SK-N-MC (cell line): ENCODE measurements around the gene PTGIS.

Experiments used
- DNase-seq: peaks from one replicate; pipeline ENCODE4 v3.0.0-alpha.2; 2011; ENCODE audit warnings: low read depth, low spot score
- H3K27ac ChIP-seq: fragments of 200-600 bp; sonication (generic); 2 replicates; pipeline ENCODE4 v1.5.1; 2016; ENCODE audit warnings: mixed run types
- H3K36me3 ChIP-seq: fragments of 200-600 bp; sonication (generic); 2 replicates; pipeline ENCODE4 v1.6.1; 2017; ENCODE audit warnings: antibody characterized with exemption, low read length, mixed read lengths; ENCODE audit not compliant: insufficient read depth
- H3K4me3 ChIP-seq: fragments of 200-600 bp; sonication (generic); 2 replicates; pipeline ENCODE4 v1.5.1; 2016
- H3K9ac ChIP-seq: fragments of 200-600 bp; sonication (generic); 2 replicates; pipeline ENCODE4 v1.8.0; 2017; ENCODE audit warnings: mixed run types, mixed read lengths; ENCODE audit not compliant: insufficient read length
- H3K9me3 ChIP-seq: fragments of 200-600 bp; sonication (generic); 2 replicates; pipeline ENCODE4 v1.6.1; 2017; ENCODE audit warnings: low read depth, mild to moderate bottlenecking, antibody characterized with exemption, low read length, moderate library complexity, mixed read lengths
- EZH2 ChIP-seq: fragments of 200-600 bp; sonication (generic); IDR thresholded peaks from one replicate; pipeline ENCODE4 v1.6.1; 2017; ENCODE audit warnings: antibody characterized with exemption
- FOXP2 ChIP-seq: optimal IDR thresholded peaks from 2 replicates; pipeline ENCODE3; 2011; ENCODE audit warnings: mild to moderate bottlenecking, moderate library complexity; ENCODE audit not compliant: insufficient read depth; ENCODE audit errors: extremely low read length, control extremely low read depth
- POLR2AphosphoS5 ChIP-seq: IDR thresholded peaks from 2 replicates; pipeline ENCODE4 v1.6.1; 2012; ENCODE audit warnings: mild to moderate bottlenecking, low read depth, low read length, borderline replicate concordance

PTGIS gene

DNA sequence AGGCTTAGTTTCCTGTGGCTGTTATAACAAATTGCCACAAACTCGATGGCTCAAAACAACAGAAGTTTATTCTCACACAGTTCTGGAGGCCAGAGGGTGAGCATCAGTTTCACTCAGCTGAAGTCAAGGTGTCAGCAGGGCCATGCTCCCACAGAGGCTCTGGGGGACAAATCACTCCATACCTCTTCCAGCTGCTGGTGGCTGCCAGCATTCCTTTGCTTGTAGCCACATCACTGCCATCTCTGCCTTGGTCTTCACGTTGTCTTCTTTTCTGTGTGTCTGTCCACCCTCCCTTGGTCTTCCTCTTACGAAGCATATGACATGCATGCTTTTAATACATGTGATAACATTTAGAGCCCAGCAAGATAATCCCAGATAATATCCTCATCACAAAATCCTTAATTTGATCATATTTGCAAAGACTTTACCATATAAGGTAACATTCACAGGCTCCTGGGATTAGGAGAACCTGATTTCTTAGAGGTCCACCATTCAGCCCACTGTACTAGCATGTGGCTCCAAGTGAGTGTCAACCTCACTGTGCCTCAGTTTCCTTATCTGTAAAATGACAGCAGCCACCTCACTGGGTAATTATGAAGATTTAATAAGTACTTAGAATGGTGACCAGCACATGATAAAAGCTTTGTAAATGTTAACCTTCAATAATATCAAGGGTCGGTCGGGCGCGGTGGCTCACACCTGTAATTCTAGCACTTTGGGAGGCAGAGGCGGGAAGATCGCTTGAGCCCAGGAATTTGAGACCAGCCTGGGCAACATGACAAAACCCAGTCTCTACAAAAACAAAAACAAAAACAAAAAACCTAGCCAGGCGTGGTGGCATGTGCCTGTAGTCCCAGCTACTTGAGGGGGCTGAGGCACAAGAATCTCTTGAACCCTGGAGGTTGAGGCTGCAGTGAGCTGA lies 14.7 kb upstream of the PTGIS start:
- no peak overlapping the region for H3K27ac ChIP-seq
- DNase-seq = no peak
- no peak overlapping the region for H3K9ac ChIP-seq
- H3K9me3 ChIP-seq = no peaks in the 10 kb centered on the region
- no peaks in the 10 kb centered on the region for H3K36me3 ChIP-seq
- TF ChIP-seq POLR2AphosphoS5 (no peak), FOXP2 (no peak), EZH2 (no peak)
- H3K4me3 ChIP-seq = no peak overlapping the region

DNA sequence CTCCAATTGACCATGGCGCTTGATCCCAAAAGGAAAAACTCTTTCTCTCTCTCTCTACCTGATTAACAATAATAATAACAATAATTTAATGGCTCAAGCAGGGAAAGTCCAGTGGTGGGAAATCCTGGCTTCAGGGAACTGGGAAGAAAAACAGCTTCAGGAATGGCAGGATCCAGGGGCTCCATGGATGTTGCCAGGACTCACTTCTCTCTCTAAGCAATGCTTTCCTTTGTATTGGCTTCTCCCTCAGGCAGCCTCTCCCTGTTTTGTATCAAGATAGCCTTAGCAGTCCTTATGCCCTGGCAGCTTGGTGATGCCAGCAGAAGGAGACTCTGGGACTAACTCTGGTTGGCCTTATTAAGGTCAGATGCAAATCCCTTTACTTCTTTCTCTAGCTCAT lies 13.5 kb upstream of the PTGIS start:
- no peak for DNase-seq
- Histone ChIP-seq H3K36me3 (no peaks in the 10 kb centered on the region), H3K27ac (no peak overlapping the region), H3K9me3 (no peaks in the 10 kb centered on the region), H3K4me3 (no peak overlapping the region), H3K9ac (no peak overlapping the region)
- TF ChIP-seq EZH2 (no peak), FOXP2 (no peak), POLR2AphosphoS5 (no peak)

- Histone ChIP-seq H3K36me3 (no peaks in the 10 kb centered on the region), H3K9me3 (no peaks in the 10 kb centered on the region), H3K9ac (no peak overlapping the region), H3K27ac (no peak overlapping the region), H3K4me3 (no peak overlapping the region)
- DNase-seq = no peak
- TF ChIP-seq FOXP2 (no peak), EZH2 (no peak), POLR2AphosphoS5 (no peak)
These were observed 12.9 kb upstream of the PTGIS start for GRCh38 chr20:49580813-49581174.

GRCh38 chr20:49579874-49580812 lies 12.2 kb upstream of the PTGIS start:
- DNase-seq = no peak
- Histone ChIP-seq H3K27ac (no peak overlapping the region), H3K4me3 (no peak overlapping the region), H3K9ac (no peak overlapping the region), H3K9me3 (no peaks in the 10 kb centered on the region), H3K36me3 (no peaks in the 10 kb centered on the region)
- TF ChIP-seq POLR2AphosphoS5 = no peak
- TF ChIP-seq EZH2 = no peak
- TF ChIP-seq FOXP2 = no peak

- no peak for TF ChIP-seq EZH2
- TF ChIP-seq FOXP2 = no peak
- no peak overlapping the region for H3K27ac ChIP-seq
- no peaks in the 10 kb centered on the region for H3K9me3 ChIP-seq
- DNase-seq = no peak
- H3K36me3 ChIP-seq = no peaks in the 10 kb centered on the region
- no peak overlapping the region for H3K9ac ChIP-seq
- H3K4me3 ChIP-seq = no peak overlapping the region
These were observed 11.3 kb upstream of the PTGIS start for GRCh38 chr20:49579195-49579594.

GRCh38 chr20:49578436-49578835 lies 10.5 kb upstream of the PTGIS start:
- no peak overlapping the region for H3K4me3 ChIP-seq
- no peaks in the 10 kb centered on the region for H3K36me3 ChIP-seq
- no peak overlapping the region for H3K27ac ChIP-seq
- no peak for TF ChIP-seq EZH2
- TF ChIP-seq FOXP2 = no peak
- TF ChIP-seq POLR2AphosphoS5 = no peak
- DNase-seq = no peak
- H3K9ac ChIP-seq = no peak overlapping the region
- H3K9me3 ChIP-seq = no peaks in the 10 kb centered on the region

GRCh38 chr20:49575551-49576060 lies 7.7 kb upstream of the PTGIS start:
- TF ChIP-seq FOXP2 (no peak), POLR2AphosphoS5 (no peak), EZH2 (no peak)
- H3K9ac ChIP-seq = no peak overlapping the region
- no peak overlapping the region for H3K27ac ChIP-seq
- H3K9me3 ChIP-seq = no peaks in the 10 kb centered on the region
- DNase-seq = no peak
- no peaks in the 10 kb centered on the region for H3K36me3 ChIP-seq
- H3K4me3 ChIP-seq = no peak overlapping the region

DNA sequence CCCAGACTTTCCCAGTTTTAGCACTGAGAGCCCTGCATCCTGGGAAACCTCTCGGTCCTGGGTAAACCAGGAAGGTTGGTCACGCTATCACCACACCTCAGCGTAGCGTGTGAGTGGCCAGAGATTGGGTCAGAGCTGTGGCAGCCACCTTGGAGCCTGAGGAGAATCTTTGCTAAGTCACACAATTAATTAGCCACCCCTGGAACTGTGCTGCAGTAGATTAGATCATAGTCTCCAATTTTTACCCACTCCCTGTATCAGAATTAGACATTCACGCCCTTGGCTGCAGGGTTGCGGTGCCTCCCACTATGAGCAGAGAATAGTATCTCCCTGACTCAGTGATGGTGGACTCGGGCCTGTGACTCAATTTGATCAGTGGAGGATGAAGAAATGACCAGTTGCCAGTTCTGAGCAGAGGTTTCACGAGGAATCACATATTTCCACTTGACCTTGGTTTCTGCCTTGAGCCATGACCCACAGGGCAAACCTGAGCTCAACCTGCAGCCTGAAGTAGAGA lies 6.0 kb upstream of the PTGIS start:
- no peak overlapping the region for H3K4me3 ChIP-seq
- no peak for DNase-seq
- no peaks in the 10 kb centered on the region for H3K9me3 ChIP-seq
- H3K9ac ChIP-seq = no peak overlapping the region
- H3K36me3 ChIP-seq = no peaks in the 10 kb centered on the region
- no peak overlapping the region for H3K27ac ChIP-seq
- TF ChIP-seq FOXP2 (no peak), EZH2 (no peak)
